IMR-90 (cell line): ENCODE measurements around the gene MZB1.

Experiments
- BHLHE40 ChIP-seq: fragments of 150-350 bp; IDR thresholded peaks from 2 replicates; pipeline ENCODE4 v1.6.1; 2016; ENCODE audit warnings: mild to moderate bottlenecking, low read depth, low read length
- MAFK ChIP-seq: IDR thresholded peaks from 2 replicates; pipeline ENCODE4 v1.6.1; 2012; ENCODE audit warnings: low read depth, low read length, improper control_type of control experiment
- MAZ ChIP-seq: IDR thresholded peaks from 2 replicates; pipeline ENCODE4 v1.6.1; 2012; ENCODE audit warnings: low read depth, mild to moderate bottlenecking, low read length, improper control_type of control experiment, moderate library complexity, borderline replicate concordance
- MXI1 ChIP-seq: IDR thresholded peaks from 2 replicates; pipeline ENCODE4 v1.6.1; 2012; ENCODE audit warnings: low read depth, mild to moderate bottlenecking, low read length, moderate library complexity, borderline replicate concordance
- POLR2A ChIP-seq: IDR thresholded peaks from 2 replicates; pipeline ENCODE4 v1.6.1; 2012; ENCODE audit warnings: mild to moderate bottlenecking, low read depth, low read length
- RAD21 ChIP-seq: IDR thresholded peaks from 2 replicates; pipeline ENCODE4 v1.6.1; 2012; ENCODE audit warnings: low read length, improper control_type of control experiment
- RCOR1 ChIP-seq: IDR thresholded peaks from 2 replicates; pipeline ENCODE4 v1.6.1; 2012; ENCODE audit warnings: mild to moderate bottlenecking, low read length, improper control_type of control experiment; ENCODE audit not compliant: insufficient replicate concordance
- SMC3 ChIP-seq: fragments of 150-350 bp; IDR thresholded peaks from 2 replicates; pipeline ENCODE4 v1.6.1; 2016; ENCODE audit warnings: low read depth, mild to moderate bottlenecking, antibody characterized with exemption, low read length, moderate library complexity
- TF ChIP-seq, protein P1 (sequence below): conservative IDR thresholded peaks from 2 replicates; pipeline ENCODE4 v1.5.1; 2012; ENCODE audit warnings: mild to moderate bottlenecking, low read depth, low read length, improper control_type of control experiment
- TF ChIP-seq, protein P2 (sequence below): fragments of 150-350 bp; IDR thresholded peaks from 2 replicates; pipeline ENCODE4 v1.6.1; 2017; ENCODE audit warnings: mild to moderate bottlenecking, antibody characterized with exemption, low read length, low read depth

DNA sequence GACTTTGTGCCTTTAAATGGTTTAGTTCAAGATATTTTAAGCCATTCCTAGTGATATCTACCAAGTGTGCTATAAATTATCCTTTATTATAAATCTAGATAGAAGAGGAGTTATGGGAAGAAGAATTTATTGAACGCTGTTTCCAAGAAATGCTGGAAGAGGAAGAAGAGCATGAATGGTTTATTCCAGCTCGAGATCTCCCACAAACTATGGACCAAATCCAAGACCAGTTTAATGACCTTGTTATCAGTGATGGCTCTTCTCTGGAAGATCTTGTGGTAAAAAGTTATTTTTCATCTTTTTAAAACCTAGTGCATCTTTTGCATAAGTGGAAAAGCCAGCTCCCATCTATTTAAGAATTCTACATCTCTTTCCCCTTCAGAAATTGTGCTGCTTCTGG, 25.2 kb downstream of the MZB1 start:
- TF ChIP-seq, protein P1, sequence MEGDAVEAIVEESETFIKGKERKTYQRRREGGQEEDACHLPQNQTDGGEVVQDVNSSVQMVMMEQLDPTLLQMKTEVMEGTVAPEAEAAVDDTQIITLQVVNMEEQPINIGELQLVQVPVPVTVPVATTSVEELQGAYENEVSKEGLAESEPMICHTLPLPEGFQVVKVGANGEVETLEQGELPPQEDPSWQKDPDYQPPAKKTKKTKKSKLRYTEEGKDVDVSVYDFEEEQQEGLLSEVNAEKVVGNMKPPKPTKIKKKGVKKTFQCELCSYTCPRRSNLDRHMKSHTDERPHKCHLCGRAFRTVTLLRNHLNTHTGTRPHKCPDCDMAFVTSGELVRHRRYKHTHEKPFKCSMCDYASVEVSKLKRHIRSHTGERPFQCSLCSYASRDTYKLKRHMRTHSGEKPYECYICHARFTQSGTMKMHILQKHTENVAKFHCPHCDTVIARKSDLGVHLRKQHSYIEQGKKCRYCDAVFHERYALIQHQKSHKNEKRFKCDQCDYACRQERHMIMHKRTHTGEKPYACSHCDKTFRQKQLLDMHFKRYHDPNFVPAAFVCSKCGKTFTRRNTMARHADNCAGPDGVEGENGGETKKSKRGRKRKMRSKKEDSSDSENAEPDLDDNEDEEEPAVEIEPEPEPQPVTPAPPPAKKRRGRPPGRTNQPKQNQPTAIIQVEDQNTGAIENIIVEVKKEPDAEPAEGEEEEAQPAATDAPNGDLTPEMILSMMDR: no peak
- TF ChIP-seq, protein P2, sequence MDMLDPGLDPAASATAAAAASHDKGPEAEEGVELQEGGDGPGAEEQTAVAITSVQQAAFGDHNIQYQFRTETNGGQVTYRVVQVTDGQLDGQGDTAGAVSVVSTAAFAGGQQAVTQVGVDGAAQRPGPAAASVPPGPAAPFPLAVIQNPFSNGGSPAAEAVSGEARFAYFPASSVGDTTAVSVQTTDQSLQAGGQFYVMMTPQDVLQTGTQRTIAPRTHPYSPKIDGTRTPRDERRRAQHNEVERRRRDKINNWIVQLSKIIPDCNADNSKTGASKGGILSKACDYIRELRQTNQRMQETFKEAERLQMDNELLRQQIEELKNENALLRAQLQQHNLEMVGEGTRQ: no peak
- no peak for TF ChIP-seq POLR2A
- no peak for TF ChIP-seq MAZ
- no peak for TF ChIP-seq MAFK
- no peak for TF ChIP-seq RAD21
- no peak for TF ChIP-seq BHLHE40
- no peak for TF ChIP-seq RCOR1
- no peak for TF ChIP-seq SMC3
- no peak for TF ChIP-seq MXI1
